ENCODE data around the gene WDR5.

DNA sequence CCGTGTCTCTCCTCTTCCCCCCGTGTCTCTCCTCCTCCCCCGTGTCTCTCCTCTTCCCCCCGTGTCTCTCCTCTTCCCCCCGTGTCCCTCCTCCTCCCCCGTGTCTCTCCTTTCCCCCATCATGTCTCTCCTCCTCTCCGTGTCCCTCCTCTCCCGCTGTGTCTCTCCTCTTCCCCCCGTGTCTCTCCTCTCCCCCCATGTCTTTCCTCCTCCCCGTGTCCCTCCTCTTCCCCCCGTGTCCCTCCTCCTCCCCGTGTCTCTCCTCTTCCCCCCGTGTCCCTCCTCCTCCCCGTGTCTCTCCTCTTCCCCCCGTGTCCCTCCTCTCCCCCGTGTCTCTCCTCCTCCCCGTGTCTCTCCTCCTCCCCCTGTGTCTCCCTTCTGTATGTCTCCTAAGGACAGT, 41.3 kb downstream of the WDR5 start:
- TF ChIP-seq ZBTB8A (tag by site-specific recombination; IDR thresholded peaks at IDR 0.05) (no peak), ZBTB21 (tag by site-specific recombination; IDR thresholded peaks at IDR 0.05) (no peak), ZNF426 (tag by site-specific recombination; IDR thresholded peaks at IDR 0.05) (no peak)
- TF ChIP-seq, protein P1, sequence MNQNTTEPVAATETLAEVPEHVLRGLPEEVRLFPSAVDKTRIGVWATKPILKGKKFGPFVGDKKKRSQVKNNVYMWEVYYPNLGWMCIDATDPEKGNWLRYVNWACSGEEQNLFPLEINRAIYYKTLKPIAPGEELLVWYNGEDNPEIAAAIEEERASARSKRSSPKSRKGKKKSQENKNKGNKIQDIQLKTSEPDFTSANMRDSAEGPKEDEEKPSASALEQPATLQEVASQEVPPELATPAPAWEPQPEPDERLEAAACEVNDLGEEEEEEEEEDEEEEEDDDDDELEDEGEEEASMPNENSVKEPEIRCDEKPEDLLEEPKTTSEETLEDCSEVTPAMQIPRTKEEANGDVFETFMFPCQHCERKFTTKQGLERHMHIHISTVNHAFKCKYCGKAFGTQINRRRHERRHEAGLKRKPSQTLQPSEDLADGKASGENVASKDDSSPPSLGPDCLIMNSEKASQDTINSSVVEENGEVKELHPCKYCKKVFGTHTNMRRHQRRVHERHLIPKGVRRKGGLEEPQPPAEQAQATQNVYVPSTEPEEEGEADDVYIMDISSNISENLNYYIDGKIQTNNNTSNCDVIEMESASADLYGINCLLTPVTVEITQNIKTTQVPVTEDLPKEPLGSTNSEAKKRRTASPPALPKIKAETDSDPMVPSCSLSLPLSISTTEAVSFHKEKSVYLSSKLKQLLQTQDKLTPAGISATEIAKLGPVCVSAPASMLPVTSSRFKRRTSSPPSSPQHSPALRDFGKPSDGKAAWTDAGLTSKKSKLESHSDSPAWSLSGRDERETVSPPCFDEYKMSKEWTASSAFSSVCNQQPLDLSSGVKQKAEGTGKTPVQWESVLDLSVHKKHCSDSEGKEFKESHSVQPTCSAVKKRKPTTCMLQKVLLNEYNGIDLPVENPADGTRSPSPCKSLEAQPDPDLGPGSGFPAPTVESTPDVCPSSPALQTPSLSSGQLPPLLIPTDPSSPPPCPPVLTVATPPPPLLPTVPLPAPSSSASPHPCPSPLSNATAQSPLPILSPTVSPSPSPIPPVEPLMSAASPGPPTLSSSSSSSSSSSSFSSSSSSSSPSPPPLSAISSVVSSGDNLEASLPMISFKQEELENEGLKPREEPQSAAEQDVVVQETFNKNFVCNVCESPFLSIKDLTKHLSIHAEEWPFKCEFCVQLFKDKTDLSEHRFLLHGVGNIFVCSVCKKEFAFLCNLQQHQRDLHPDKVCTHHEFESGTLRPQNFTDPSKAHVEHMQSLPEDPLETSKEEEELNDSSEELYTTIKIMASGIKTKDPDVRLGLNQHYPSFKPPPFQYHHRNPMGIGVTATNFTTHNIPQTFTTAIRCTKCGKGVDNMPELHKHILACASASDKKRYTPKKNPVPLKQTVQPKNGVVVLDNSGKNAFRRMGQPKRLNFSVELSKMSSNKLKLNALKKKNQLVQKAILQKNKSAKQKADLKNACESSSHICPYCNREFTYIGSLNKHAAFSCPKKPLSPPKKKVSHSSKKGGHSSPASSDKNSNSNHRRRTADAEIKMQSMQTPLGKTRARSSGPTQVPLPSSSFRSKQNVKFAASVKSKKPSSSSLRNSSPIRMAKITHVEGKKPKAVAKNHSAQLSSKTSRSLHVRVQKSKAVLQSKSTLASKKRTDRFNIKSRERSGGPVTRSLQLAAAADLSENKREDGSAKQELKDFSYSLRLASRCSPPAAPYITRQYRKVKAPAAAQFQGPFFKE (tag by site-specific recombination; IDR thresholded peaks at IDR 0.05; ENCODE audit: borderline replicate concordance): no peak
- TF ChIP-seq, protein P2, sequence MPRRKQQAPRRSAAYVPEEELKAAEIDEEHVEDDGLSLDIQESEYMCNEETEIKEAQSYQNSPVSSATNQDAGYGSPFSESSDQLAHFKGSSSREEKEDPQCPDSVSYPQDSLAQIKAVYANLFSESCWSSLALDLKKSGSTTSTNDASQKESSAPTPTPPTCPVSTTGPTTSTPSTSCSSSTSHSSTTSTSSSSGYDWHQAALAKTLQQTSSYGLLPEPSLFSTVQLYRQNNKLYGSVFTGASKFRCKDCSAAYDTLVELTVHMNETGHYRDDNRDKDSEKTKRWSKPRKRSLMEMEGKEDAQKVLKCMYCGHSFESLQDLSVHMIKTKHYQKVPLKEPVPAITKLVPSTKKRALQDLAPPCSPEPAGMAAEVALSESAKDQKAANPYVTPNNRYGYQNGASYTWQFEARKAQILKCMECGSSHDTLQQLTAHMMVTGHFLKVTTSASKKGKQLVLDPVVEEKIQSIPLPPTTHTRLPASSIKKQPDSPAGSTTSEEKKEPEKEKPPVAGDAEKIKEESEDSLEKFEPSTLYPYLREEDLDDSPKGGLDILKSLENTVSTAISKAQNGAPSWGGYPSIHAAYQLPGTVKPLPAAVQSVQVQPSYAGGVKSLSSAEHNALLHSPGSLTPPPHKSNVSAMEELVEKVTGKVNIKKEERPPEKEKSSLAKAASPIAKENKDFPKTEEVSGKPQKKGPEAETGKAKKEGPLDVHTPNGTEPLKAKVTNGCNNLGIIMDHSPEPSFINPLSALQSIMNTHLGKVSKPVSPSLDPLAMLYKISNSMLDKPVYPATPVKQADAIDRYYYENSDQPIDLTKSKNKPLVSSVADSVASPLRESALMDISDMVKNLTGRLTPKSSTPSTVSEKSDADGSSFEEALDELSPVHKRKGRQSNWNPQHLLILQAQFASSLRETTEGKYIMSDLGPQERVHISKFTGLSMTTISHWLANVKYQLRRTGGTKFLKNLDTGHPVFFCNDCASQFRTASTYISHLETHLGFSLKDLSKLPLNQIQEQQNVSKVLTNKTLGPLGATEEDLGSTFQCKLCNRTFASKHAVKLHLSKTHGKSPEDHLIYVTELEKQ (tag by site-specific recombination; IDR thresholded peaks at IDR 0.05; ENCODE audit: borderline replicate concordance): no peak
- TF ChIP-seq, protein P3, sequence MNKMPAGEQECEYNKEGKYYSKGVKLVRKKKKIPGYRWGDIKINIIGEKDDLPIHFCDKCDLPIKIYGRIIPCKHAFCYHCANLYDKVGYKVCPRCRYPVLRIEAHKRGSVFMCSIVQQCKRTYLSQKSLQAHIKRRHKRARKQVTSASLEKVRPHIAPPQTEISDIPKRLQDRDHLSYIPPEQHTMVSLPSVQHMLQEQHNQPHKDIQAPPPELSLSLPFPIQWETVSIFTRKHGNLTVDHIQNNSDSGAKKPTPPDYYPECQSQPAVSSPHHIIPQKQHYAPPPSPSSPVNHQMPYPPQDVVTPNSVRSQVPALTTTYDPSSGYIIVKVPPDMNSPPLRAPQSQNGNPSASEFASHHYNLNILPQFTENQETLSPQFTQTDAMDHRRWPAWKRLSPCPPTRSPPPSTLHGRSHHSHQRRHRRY (tag by site-specific recombination; IDR thresholded peaks at IDR 0.05): no peak
